Fibroblast of pulmonary artery (primary cell): ENCODE data around the gene USP10.

Source experiments
- DNase-seq: peaks from one replicate; pipeline ENCODE4 v3.0.0-alpha.2; 2010; ENCODE audit warnings: low read depth
- H3K4me3 ChIP-seq: replicated peaks from 2 replicates; pipeline ENCODE4 v1.5.1; 2011; ENCODE audit warnings: low read depth, mild to moderate bottlenecking, control low read depth, low read length, moderate library complexity
- CTCF ChIP-seq: IDR thresholded peaks from 2 replicates; pipeline ENCODE4 v1.5.1; 2011; ENCODE audit warnings: mild to moderate bottlenecking, control low read depth, low read length, inconsistent platforms; ENCODE audit errors: missing control alignments

Gene USP10

DNA sequence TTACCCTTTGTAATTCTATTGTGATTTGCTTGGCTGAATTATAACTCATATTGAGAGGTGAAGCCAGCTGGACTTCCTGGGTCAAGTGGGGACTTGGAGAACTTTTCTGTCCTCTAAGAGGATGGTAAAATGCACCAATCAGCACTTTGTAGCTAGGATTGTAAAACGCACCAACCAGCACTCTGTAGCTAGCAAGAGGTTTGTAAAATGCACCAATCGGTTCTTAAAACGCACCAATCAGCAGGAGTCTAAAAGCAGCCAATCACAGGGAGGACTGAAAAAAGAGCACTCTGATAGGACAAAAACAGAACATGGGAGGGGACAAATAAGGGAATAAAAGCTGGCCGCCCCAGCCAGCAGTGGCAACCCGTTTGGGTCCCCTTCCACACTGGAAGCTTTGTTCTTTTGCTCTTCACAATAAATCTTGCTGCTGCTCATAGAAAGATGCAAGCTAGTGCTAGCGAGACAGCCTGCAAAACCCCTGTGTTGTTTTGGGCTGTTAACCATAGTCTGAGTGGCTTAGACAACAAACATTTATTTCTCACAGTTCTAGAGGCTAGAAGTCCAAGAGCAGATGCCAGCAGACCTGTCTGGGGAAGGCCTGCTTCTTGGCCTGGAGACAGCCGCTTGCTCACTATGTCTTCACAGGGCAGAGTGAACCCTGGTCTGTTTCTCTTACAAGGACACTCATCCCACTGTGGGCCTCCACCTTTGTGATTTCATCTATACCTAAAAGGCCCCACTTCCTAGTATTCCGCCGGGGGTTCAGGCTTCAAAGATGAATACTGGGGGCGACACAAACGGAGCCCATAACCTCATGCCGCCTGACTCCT, 81.0 kb downstream of the USP10 start:
- H3K4me3 ChIP-seq = no peak overlapping the region
- no peak for DNase-seq
- no peak for TF ChIP-seq CTCF

- no peak for TF ChIP-seq CTCF
- DNase-seq = no peak
- no peak overlapping the region for H3K4me3 ChIP-seq
Measured at GRCh38 chr16:84782846-84783245, 83.0 kb downstream of the USP10 start.

- H3K4me3 ChIP-seq = no peak overlapping the region
- TF ChIP-seq CTCF = no peak
- peak; percentile 93 for DNase-seq
Measured at GRCh38 chr16:84785843-84786581, 86.2 kb downstream of the USP10 start.

DNA sequence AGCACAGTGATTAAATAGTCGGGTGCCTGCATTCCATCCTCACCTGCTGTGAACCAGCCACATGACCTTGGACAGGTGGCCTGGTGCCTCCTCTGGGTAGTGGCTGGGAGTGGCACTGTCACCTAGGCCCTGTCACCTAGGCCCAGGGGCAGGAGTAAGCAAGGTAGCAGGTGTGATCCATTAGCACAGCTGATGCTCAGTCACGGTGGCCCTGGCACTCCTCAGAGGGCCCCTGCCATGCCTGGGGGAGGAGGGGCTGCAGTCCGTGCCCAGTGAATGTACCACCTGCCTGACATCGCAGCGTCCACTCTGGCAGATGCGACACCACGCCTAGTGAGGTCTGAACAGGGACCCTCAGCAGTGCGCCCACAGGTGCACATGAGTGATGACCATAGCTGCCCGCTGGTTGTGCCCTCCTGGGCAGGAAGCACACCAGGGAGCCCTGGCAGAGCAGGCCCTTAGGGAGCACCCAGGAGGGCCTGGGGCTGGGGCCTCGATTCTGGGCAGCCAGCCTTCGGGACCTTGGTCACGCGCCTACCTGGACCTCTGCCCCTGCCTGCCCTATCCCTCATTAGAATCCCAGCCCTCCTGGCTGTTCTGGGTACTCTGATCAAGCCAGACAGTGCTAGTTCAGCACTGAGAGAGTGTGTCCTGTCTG, 86.9 kb downstream of the USP10 start:
- H3K4me3 ChIP-seq = no peak overlapping the region
- TF ChIP-seq CTCF = no peak
- DNase-seq = no peak

DNA sequence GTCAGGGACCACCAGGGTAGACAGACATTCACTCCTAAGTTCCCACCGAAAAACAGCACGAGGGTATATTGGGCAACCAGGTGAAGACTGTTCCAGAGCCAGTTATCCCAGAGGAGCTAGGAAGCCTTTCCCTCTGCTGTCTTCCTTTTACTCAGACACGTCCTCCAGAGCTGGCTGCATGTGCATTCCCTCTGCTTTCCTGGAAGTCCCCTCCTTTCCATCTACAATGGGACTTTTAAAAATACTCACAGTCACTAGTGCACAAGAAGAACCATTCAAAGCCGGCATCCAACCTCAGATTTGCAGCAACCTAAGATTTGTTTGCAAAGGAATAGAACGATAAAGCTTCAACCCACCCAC, 87.4 kb downstream of the USP10 start:
- no peak overlapping the region for H3K4me3 ChIP-seq
- TF ChIP-seq CTCF = no peak

DNA sequence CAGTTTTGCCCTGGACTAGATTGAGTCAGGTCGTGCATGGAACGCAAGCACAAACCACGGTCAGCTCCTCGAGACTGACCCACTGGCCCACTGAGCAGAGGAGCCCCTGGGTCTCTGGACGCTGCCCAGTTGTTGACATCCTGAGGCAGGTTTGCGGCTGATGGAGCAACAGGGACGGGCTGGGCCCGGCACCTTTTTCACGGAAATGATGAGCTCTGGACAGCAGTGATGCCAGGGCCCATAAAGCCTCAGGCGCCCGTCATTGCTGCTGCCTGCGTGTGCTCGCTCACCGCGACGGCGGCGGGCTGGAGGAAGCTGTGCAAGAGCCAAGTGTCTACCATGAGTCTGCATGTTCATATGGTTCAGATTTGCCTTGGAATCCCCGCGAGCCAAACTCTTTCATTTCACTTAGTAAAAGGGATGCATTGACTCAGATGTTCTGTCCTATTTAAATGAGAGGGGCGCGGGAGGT, 89.2 kb downstream of the USP10 start:
- no peak for DNase-seq
- no peak overlapping the region for H3K4me3 ChIP-seq
- TF ChIP-seq CTCF = no peak

More for the DNA sequence above, 87.4 kb downstream of the USP10 start:
- DNase-seq = no peak
